Colonic mucosa (tissue), 4 donors: ENCODE measurements around the gene CAPN5. TPM values are rescaled to one million over a fixed set of nuclear protein-coding genes. Genes with fewer than 3 reads are reported as not detected.

Experiments used
- DNase-seq: peaks from one replicate; pipeline ENCODE4 v3.0.0-alpha.2; 2020
- H3K27ac ChIP-seq: fragments of 200-600 bp; one replicate; pipeline ENCODE4 v1.8.0; 2021
- H3K27me3 ChIP-seq: fragments of 200-600 bp; one replicate; pipeline ENCODE4 v1.8.0; 2021
- H3K36me3 ChIP-seq: fragments of 200-600 bp; one replicate; pipeline ENCODE4 v1.8.0; 2021
- H3K4me1 ChIP-seq: fragments of 200-600 bp; one replicate; pipeline ENCODE4 v1.8.0; 2021; ENCODE audit warnings: mild to moderate bottlenecking
- H3K4me3 ChIP-seq: fragments of 200-600 bp; one replicate; pipeline ENCODE4 v1.8.0; 2021
- H3K9ac ChIP-seq, 2 donors: one replicate each; pipeline ENCODE4 v1.7.0; 2013; ENCODE audit warnings: control low read depth in 2 of 2, low read depth in 2 of 2, low read length in 2 of 2
- H3K9me3 ChIP-seq: fragments of 200-600 bp; one replicate; pipeline ENCODE4 v1.8.0; 2021
- intact Hi-C: fragments of 100-400 bp; cut with DNase I; formaldehyde crosslinking; loops from one replicate; pipeline ENCODE4 v1.14.1; 2022
- total RNA-seq, 2 donors: library from RNA; stranded (reverse); fragmentation: NEBNext Ultra II Directional in 1 of 2; extraction: Animal tissue kit (Norgen Biotek cat#: 25700) in 1 of 2; gene quantifications; one replicate each; pipeline ENCODE4 v1.2.1, GENCODE V29; 2021
- TF ChIP-seq, protein P1 (sequence below): fragments of 200-600 bp; IDR thresholded peaks from one replicate; pipeline ENCODE4 v1.8.0; 2022; ENCODE audit warnings: antibody characterized with exemption, mild to moderate bottlenecking
- donor health status: healthy.
- donor health status: DM: no; HTN: no; CAD: no.
- donor health status: DM: no; HTN: no; CAD: no.

Gene CAPN5
- total RNA-seq, 2 donors from 2014 or later = 258 to 267 TPM

DNA sequence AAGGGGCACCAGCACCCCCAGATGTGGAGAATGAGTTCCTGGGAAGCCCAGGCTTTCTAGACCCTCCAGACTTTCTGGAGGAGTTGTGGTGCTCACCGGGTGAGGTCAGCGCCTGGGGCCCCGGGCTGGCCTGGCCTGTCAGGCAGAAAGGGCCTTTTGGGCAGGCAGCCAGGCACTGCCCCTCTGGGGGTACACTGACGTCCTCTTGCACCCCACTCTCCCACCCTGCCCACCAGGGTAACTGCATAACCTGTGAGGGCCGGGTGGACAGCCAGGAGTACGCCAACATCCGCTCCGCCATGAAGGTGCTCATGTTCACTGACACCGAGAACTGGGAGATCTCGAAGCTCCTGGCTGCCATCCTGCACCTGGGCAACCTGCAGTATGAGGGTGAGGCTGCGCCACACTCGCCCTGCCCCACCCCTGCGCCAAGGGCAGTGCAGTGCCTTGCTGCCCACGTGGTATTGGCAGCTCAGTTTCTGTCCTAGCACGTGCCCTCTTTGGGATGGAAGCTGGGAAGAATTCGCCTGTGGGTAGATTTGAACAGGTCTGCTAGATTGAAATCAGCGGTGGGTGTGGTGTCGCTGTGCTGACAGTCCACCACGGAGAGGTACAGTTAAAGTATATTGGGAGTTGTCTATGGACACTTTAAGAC, 91.4 kb downstream of the CAPN5 start:
- Histone ChIP-seq H3K36me3 (no peaks in the 10 kb centered on the region), H3K4me3 (no peak overlapping the region), H3K9me3 (no peaks in the 10 kb centered on the region), H3K4me1 (no peaks in the 10 kb centered on the region), H3K27ac (no peak overlapping the region), H3K9ac (no peak overlapping the region), H3K27me3 (no peaks in the 10 kb centered on the region)
- no peak for DNase-seq
- TF ChIP-seq, protein P1, sequence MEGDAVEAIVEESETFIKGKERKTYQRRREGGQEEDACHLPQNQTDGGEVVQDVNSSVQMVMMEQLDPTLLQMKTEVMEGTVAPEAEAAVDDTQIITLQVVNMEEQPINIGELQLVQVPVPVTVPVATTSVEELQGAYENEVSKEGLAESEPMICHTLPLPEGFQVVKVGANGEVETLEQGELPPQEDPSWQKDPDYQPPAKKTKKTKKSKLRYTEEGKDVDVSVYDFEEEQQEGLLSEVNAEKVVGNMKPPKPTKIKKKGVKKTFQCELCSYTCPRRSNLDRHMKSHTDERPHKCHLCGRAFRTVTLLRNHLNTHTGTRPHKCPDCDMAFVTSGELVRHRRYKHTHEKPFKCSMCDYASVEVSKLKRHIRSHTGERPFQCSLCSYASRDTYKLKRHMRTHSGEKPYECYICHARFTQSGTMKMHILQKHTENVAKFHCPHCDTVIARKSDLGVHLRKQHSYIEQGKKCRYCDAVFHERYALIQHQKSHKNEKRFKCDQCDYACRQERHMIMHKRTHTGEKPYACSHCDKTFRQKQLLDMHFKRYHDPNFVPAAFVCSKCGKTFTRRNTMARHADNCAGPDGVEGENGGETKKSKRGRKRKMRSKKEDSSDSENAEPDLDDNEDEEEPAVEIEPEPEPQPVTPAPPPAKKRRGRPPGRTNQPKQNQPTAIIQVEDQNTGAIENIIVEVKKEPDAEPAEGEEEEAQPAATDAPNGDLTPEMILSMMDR = no peak
- intact Hi-C loops = no loop called here

DNA sequence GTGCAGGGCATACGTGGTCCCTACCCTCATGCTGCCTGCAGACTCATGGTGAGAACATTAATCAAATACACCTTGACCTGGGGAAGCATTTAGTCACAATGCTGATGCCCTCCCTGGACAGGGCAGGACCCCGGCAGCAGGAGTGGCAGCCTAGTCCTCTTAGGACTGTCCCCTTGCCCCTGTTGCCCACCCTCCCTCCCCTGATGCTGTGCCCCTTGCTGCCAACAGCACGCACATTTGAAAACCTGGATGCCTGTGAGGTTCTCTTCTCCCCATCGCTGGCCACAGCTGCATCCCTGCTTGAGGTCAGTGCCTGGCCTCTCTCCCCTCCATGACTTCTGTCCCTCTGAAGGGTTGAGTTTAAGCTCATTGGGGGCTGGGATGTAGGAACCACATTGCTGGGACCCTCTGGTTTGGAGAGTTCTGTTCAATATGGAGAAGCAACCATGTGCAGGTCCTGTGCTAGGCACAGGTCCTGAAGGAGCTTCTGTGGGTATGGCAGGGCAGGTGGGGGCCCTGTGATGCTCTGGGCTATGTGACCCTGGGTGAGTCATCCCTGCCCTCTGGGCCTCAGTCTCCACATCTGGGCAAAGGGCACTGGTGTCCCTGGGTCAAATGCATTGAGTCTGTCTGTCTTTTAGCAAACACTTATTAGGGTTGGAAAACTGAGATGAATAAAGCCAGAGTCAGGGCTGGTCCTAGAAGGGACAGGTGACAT, 92.6 kb downstream of the CAPN5 start:
- no peak overlapping the region for H3K9ac ChIP-seq
- no peaks in the 10 kb centered on the region for H3K4me1 ChIP-seq
- intact Hi-C loops = no loop called here
- no peak overlapping the region for H3K27ac ChIP-seq
- no peak for DNase-seq
- no peaks in the 10 kb centered on the region for H3K9me3 ChIP-seq
- TF ChIP-seq, protein P1 = no peak
- no peaks in the 10 kb centered on the region for H3K36me3 ChIP-seq
- H3K27me3 ChIP-seq = no peaks in the 10 kb centered on the region
- H3K4me3 ChIP-seq = no peak overlapping the region

GRCh38 chr11:77159937-77160495, 93.2 kb downstream of the CAPN5 start:
- no peaks in the 10 kb centered on the region for H3K9me3 ChIP-seq
- H3K9ac ChIP-seq = no peak overlapping the region
- no peak overlapping the region for H3K4me3 ChIP-seq
- TF ChIP-seq, protein P1 = no peak
- no peaks in the 10 kb centered on the region for H3K4me1 ChIP-seq
- H3K36me3 ChIP-seq = no peaks in the 10 kb centered on the region
- intact Hi-C loops = no loop called here
- no peak for DNase-seq
- no peaks in the 10 kb centered on the region for H3K27me3 ChIP-seq
- H3K27ac ChIP-seq = no peak overlapping the region

GRCh38 chr11:77163271-77163670, 96.5 kb downstream of the CAPN5 start:
- TF ChIP-seq, protein P1 = no peak
- no peaks in the 10 kb centered on the region for H3K27me3 ChIP-seq

DNA sequence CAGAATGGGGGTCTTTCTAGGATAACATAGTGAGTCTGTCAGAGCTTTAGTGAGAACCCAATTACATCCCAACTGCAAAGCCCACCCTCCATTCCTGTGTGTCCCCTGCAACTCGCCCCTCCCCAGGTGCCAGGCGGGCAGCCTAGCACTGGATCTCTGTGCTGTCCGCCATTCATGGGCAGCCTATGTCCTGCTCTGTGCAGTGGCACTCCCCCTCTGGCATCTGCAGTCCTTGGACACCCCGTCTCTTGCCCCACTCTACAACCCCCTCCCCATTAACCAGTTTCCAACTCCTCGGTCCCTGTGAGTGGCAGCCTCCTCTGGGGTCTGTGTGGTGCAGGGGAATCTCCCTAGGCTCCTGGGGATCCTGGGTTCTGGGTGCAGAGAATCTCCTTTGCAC, 98.3 kb downstream of the CAPN5 start:
- H3K4me1 ChIP-seq = no peaks in the 10 kb centered on the region
- no peak overlapping the region for H3K9ac ChIP-seq
- intact Hi-C loops = no loop called here
- H3K4me3 ChIP-seq = no peak overlapping the region
- no peaks in the 10 kb centered on the region for H3K27me3 ChIP-seq
- no peaks in the 10 kb centered on the region for H3K9me3 ChIP-seq
- TF ChIP-seq, protein P1 = no peak
- H3K27ac ChIP-seq = no peak overlapping the region
- H3K36me3 ChIP-seq = no peaks in the 10 kb centered on the region
- no peak for DNase-seq

More at GRCh38 chr11:77163271-77163670, 96.5 kb downstream of the CAPN5 start:
- Histone ChIP-seq H3K4me3 (no peak overlapping the region), H3K9ac (no peak overlapping the region), H3K36me3 (no peaks in the 10 kb centered on the region), H3K9me3 (no peaks in the 10 kb centered on the region), H3K27ac (no peak overlapping the region), H3K4me1 (no peaks in the 10 kb centered on the region)
- intact Hi-C loops = no loop called here
- DNase-seq = no peak
